ENCODE data around the gene KCTD20.
"Not testable (repeated sequence)": the region's sequence is repeated elsewhere in the genome, so short reads cannot be mapped to it uniquely, and the experiment has no call there.

The KCTD20 gene

DNA sequence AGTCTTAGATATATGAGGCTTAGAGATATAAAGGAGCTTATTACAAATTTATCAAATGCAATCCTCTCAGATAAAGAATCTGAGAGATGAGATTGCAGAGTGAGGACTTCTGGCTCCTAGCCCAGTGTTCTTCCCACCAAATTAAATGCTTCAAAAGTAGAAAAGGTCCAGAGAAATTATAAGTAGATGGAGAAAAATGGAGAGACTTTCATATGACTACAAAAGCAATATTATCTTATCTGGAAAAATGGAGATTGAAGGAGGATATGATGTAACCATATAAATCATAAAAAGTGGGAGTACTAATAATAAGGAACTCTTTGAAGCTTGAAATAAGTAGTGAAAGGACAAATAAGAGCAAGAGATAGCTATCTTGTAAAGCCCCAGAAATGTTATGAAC, 2.8 kb downstream of the KCTD20 start:
- DNase-seq = no peak

DNA sequence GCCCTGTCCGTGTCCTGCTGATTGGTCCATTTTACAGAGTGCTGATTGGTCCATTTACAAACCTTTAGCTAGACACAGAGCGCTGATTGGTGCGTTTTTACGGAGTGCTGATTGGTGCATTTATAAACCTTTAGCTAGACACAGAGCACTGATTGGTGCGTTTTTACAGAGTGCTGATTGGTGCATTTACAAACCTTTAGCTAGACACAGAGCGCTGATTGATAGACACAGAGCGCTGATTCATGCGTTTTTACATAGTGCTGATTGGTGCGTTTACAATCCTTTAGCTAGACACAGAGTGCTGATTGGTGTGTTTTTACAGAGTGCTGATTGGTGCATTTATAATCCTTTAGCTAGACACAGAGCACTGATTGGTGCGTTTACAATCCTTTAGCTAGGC, 6.4 kb downstream of the KCTD20 start:
- DNase-seq = not testable (repeated sequence)

DNA sequence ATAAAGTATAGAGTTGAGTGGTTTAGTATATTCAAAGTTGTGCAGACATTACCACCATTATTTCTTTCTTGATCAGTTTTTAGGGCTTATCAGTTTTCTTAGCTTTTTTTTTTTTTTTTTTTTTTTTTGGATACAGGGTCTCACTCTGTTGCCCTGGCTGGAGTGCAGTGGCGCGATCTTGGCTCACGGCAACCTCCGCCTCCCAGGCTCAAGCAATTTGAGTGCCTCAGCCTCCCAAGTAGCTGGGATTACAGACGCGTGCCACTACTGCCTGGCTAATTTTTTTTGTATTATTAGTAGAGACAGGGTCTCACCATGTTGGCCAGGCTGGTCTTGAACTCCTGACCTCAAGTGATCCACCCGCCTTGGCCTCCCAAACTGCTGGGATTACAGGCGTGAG, 10.1 kb downstream of the KCTD20 start:
- not testable (repeated sequence) for DNase-seq

DNA sequence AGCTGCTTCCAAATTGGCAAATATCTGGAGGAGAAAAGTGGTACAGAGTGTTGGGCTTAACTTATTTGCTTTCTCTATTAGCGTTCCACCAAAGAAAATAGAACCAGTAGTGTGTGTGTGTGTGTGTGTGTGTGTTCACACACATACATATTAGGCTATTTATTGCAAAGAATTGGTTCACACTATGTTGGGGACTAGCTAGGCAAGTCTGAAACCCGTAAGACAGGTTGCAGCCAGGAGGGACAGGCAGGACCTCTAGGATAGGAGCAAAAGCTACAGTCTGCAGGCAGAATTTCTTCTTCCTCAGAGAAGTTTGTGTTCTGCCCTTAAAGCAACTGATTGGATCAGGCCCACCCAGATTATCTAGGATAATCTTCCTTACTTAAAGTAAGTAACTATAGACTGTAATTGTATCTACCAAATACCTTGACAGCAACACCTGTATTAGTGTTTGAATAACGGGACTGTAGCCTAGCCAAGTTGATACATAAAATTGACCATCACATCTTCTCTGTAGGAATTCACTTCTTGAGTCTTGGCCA, 12.8 kb downstream of the KCTD20 start:
- no peak for DNase-seq

DNA sequence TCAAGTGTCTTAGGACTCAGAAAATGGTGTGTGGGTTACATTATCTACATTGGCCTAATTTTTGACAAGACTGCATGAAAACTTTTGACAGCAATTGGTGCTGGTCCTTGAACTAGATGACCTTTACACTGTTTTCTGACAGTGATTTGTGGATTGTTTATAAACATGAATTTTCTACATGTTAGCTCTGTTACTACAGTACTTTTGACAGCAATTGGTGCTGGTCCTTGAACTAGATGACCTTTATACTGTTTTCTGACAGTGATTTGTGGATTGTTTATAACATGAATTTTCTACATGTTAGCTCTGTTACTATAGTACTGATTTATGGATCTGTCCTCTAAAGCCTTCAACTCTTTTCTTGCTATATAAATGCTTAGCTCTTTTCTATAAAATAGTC, 16.7 kb downstream of the KCTD20 start:
- no peak for DNase-seq

DNA sequence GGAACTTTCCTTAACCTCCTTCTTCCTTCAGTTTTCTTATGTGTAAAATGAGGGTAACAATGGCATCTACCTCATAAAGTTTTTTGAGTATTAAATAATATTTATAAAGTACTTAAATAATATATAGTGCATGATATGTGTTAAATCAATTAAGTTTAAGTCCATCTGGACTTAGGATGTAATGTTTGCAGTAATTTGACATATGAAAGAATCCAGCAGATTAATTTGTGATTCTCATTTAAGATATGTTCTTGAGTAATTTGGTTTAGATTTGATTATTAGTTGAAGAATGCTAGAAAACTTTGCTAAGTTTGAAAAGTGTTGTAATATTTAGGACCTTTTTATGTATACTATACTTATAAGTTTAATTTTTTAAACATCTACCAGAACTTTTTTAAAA, 18.1 kb downstream of the KCTD20 start:
- no peak for DNase-seq

DNA sequence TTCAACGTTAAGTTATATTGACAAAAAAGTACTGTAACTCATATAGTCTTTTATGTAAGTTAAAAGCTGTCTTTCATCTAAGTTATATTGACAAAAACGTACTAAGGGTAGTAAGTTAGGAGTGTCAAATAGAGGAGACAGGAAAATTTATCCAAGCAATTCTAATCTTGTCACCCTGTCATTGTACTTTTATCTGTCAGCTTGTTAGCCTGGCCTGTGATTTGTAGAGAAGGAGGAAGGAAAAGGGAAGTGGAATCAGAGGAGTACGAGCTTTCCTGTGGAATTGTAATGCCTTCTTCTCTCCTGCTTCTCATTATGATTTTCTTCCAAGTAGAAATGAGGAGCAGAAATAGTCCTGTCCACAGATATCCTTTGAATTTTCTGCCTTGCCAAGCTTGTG, 18.8 kb downstream of the KCTD20 start:
- DNase-seq = no peak

DNA sequence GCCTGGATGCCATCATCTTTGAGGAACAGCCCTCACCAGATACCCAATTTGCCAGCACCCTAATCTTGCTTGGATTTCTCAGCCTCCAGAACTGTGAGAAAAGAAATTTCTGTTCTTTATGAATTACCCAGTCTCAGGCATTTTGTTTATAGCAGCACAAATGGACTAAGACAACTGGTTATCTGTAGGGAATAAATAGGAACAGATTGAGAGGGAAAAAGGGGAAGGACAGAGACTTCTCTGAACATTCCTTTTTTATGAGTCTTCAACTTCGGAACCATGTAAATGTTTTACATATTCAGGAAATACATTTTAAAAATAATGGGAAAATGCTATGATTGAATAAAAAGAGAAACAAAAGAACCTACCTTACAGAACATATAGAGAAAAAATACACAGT, 20.9 kb downstream of the KCTD20 start:
- DNase-seq = no peak

DNA sequence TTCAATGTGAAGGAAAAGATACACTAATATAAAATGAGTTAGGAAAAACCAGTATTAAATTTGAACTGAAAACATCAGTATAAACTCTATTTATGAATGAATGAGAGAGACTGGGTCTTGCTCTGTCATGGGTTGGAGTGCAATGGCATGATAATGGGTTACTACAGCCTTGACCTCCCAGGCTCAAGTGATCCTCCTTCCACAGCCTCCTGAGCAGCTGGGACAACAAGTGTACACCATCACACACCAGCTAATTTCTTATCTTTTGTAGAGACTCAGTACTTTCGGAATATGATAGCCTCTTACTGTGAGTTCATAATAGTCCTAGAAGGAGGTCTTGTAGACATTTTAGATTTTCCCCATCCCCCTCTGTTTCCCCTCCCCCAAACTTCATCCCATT, 21.4 kb downstream of the KCTD20 start:
- no peak for DNase-seq

DNA sequence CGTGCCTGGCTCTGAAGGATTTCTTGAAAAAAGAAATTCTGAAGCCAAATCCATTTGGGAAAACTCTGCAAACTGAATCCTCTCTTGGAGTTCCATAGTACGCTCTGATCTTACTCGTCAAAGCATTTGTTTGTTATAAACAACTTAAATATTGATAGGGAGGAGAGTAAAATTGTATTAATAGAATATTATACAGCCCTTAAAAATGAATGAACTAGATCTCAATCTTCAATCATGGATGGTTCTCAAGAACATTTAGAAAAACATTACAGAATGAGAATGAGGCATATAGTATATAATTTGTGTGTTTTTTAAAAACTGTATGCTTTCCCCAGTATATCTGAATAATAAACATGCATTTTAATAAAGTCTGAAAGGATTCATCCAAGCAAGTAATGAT, 24.8 kb downstream of the KCTD20 start:
- no peak for DNase-seq

DNA sequence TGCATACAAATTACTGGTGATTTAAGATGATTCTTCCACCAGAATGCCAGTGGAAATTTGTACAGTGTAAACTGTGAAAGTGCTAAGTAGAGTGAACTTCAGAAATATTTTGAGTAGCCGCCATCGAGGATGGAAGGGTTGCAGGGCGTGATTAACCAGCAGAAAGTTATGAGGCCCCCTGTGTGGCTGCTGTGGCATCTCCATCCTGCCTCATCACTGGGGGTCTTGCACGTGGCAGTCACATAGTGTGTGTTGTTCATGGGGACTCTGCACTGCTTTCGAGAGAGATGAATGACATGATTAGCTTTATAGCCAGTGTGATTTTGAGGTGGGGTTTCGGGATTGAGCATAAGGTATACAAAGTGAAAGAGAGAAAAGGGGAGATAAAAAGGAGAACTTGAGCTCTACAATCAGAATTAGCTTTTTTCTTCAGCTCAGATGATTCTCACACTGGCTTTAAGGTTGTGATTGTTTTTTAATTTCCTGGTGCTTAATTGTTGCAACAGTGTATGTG, 26.4 kb downstream of the KCTD20 start:
- DNase-seq = no peak

DNA sequence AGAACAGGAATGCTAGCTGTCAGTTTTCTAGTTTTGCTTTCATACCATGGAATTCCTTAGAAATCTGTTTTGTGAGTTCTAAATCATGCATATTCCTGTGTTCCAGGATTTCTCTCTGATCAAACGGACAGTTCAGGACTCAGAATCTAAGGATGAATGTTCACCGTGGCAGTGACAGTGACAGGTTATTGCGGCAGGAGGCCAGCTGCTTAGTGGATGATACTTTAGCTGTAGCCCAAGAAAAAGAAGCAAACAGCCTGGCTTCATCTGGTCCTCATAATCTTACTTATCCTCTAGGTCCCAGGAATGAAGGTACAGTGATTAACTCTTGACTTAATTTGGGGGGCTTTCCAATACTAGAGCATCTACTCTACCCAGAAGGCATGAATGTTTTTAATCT, 27.1 kb downstream of the KCTD20 start:
- DNase-seq = no peak

DNA sequence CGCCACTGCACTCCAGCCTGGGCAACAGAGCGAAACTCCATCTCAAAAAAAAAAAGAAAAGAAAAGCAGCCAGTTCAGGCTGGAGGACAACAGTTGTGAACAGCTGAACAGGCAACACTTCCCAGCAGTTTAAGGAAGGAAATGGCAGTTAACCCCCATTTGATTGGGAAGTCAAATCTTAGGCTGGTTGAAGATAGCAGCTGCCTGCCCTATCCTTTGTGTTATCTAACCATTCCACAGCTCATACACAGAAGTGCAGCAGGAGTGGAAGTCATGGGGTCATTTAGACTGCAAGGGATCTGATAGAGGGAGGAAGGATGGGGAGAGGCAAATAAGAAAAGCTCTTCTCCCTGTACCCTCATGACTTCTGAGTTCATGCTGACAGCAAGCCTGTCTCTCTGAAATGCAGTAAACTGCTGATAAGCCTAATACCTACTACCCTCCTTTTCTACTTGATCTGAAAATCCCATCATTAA, 35.3 kb downstream of the KCTD20 start:
- DNase-seq = no peak

DNA sequence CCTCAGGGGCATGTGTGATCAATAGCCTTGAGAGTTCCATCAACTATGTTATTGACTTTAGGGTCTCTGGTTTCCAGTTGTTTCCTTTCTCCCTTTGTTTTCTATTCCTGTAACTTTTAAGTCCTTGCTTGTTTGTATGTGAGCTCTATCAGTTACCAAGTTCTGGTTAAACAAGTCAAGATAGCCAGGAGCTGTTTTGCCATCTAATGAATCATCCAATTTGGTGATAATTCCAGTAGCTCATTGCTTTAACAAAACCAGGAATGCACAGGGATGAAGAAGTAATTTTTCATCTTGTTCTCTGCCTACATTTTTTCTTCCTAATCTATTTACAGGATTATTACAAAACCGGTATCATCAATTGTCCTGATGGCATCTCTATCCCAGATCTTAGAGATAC, 36.5 kb downstream of the KCTD20 start:
- no peak for DNase-seq

DNA sequence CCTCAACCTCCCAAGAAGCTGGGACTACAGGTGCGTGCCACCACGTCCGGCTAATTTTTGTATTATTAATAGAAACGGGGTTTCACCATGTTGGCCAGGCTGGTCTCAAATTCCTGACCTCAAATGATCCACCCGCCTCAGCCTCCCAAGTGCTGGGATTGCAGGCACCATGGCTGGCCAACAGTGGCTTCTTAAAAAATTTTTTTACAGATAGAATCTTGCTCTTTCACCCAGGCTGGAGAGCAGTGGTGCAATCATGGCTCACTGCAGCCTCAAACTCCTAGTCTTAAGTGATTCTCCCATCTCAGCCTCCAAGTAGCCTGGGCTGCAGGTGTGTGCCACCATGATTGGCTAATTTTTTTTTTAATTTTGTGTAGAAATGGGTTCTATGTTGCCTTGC, 40.5 kb downstream of the KCTD20 start:
- DNase-seq = not testable (repeated sequence)

DNA sequence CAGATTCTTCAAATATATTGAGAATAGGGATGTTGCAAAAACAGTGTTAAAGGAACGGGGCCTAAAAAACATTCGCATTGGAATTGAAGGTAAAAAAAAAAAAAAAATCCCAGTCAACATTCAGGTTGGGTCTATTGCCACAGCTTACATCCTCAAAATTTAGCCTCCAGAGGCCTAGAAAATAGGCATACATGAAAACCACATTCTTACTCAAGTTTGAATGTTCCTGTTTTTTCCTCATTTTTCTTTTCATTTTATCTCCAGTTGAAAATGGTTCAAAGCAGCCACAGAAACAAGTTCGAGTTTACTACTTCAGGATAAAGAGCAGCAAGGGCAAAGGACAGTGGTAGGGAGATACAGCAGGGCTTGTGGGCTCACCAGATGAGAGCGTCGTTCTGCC, 41.9 kb downstream of the KCTD20 start:
- DNase-seq = no peak

DNA sequence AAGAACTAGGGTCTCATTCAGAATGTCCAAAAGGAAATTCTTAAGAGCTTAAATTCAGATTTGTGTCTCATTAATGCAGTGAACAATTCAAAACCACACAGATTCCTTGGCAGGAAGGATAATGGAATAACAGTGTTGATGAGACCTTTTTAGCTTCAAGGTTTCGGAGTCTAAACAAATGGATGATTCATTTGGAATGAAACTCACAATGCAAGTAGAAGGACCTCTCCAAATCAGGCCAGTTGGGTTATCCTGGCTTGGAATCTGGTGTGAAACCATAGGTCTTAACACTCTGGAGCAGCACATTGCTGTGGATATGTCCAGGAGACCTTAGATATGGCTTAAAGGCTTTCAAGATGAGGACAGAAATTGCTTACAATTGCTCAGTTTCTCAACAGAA, 44.9 kb downstream of the KCTD20 start:
- no peak for DNase-seq

DNA sequence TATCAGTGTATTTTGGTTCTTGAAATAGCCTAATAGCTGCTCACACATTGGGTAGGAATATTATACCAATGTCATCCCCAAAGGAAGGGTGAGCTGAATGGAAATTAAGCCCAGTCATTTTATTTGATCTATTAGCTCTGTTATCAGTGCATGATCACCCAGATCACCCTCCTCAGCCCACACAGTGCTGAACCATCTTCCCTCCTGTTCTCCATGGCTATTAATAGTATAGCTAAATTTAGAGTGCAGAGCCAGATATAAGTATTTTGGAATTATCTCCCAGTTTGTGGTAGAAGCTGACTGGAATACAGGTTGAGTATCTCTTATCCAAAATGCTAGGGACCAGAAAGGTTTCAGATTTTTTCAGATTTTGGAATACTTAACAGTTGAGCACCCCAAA, 45.4 kb downstream of the KCTD20 start:
- DNase-seq = no peak

DNA sequence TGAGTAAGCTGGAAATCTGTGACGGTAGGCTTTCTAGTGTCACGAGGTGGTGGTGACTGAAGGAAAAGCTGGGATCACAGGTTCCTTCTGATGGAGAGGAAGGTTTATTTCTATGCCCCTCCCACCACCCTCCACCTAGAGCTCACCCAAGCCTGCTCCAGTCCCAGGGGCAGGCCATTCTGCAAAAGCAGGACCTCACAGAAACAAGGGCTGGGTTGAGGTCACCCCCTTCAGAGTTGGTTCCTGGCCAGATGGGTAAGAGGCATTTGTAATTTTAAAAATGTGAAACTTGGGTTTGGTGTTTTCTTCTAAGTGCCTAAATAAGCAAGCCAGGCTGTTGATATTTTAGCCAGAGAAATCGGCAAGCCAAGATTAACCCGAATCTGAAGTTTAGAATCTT, 46.6 kb downstream of the KCTD20 start:
- DNase-seq = no peak

DNA sequence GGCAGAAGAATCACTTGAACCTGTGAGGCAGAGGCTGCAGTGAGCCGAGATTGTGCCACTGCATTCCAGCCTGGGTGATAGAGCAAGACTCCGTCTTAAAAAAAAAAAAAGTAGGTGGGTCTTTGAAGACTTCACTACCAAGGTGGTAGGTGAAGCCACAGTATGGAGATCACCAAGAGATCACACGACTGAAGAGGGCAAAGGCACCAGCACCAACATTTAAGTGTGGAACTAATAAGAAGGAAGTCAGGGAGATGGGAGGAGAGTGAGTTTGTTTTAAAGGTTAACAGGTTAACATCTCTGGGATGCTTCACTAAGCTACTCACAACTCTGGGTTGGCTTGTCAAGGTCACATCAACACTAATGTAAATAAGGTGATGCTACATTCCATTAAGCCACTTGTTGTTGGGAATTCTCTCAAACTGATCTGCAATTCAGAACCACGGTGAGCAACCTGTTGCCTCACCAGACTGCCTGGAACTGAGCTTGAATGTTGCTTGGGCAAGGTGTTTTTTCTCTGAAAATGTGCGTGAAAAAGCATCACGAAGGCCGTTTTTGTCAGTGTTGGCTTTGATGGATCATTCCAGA, 48.7 kb downstream of the KCTD20 start:
- no peak for DNase-seq

DNA sequence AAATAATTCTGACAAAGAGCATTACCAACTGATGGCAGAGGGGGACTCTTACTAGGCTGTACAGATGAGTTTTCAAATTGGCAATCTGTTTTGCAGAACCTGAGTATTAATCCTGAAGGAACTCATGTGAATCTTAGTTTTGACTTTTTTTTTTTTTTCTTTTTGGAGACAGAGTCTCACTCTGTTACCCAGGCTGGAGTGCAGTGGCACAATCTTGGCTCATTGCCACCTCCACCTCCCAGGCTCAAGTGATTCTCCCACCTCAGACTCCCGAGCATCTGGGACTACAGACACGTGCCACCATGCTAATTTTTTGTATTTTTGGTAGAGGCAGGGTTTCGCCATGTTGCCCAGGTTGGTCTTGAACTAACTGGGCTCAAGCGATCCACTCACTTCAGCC, 49.3 kb downstream of the KCTD20 start:
- DNase-seq = no peak

DNA sequence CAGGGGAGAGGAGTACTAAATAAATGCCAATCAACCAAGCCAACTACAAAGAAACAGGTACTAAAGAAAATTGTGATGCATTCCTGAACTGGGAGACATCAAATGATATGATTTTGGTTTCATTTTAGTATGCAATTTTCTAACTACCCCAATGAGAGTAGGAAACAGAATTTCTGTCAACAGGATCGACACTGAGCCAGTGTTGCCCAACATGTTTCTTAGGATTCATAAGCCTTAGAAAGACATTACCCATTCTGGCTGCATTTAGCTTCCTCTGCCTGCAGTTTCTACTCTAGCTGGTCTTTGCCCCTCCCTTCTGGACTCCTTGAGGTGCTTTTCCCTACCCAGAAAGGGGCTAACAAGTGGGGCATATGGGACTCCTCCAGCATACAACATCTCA, 49.8 kb downstream of the KCTD20 start:
- no peak for DNase-seq

DNA sequence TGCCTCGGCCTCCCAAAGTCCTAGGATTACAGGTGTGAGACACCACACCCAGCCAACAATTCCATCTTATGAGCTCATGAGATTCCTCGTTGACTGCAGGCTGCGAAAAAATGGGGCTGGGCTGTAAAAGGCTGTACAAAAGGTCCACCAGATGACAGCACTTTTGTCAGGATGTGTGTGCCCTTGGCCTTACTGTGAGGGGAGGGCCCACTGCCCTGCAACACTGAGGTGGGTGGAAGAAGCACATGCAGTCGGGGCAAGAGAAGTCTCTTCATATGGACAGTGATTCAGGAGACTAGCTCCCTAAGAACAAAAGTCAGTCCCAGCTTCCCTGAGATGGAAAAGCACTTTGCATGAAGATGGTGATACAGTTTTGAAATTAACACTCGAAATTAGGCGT, 50.5 kb downstream of the KCTD20 start:
- DNase-seq = no peak

DNA sequence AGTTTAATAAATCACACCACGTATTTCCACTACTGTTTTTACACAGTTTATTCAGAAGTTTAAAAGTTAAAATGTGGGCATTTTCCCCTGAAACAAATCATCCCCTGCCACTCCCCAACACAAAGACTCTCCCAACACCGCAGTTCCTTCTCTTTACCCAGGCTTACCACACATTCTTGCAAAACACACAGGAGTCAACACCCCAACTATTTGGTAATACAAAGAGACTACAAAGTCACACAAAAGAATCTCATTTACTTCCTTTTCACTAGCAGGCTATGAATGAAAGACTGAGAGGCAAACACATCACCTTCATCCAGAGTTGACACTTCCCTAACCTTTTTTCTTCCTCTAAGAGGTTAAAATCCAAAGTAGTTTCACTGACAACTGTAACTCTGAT, 51.1 kb downstream of the KCTD20 start:
- DNase-seq = no peak

DNA sequence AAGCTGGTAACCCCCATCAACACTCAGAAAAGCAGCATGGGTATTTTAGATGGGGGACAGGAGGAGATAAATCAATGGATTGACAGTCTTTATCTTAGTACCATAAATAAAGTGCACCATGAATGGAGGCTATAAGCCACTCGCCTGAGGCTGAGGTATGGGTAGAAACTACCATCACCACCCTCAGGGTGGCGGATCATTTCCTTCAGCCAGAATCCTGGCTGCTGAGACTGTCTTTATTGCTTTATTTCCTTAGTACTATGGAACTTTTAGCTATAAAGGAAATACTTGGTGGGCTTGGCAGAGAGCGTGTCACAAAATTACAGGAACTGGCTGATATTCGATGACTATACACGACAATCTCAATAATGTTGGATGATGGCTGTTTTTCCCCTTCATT, 52.3 kb downstream of the KCTD20 start:
- no peak for DNase-seq

All from cerebellar nuclear complex (tissue), 1 donor.